ENCODE results near the gene RGCC. TPM values are rescaled to one million over a fixed set of nuclear protein-coding genes. Genes with fewer than 3 reads are reported as not detected.

RGCC gene
- total RNA-seq, 4 donors from 2014 or later, result 68.2 to 148 (median 98.6) TPM

GRCh38 chr13:41487222-41487621 is 29.9 kb downstream of the RGCC start:
- intact Hi-C loops (cut with DNase I; ENCODE audit: low total_unique reads), result no loop called here
- WGBS, 2 donors, result 85 to 100% methylated on average over 2 of the region's 2 CpGs
- TF ChIP-seq CTCF (IDR thresholded peaks at IDR 0.05) (no peak), POLR2A (IDR thresholded peaks at IDR 0.05) (no peak)
- no peak for DNase-seq (ENCODE audit: low spot score in 2 of 2)
- no peak overlapping the region for H3K4me3 ChIP-seq (ENCODE audit: low read depth, poor library complexity, severe bottlenecking)

GRCh38 chr13:41488124-41488523 is 30.8 kb downstream of the RGCC start:
- DNase-seq (ENCODE audit: low spot score in 2 of 2), result no peak
- no peak overlapping the region for H3K4me3 ChIP-seq (ENCODE audit: low read depth, poor library complexity, severe bottlenecking)
- intact Hi-C loops (cut with DNase I; ENCODE audit: low total_unique reads), result no loop called here
- TF ChIP-seq CTCF (IDR thresholded peaks at IDR 0.05) (no peak), POLR2A (IDR thresholded peaks at IDR 0.05) (no peak)
- WGBS, 2 donors, result 100% methylated on average over 2 of the region's 2 CpGs

- 87 to 92% methylated on average over 3 of the region's 3 CpGs for WGBS, 2 donors
- H3K4me3 ChIP-seq (ENCODE audit: low read depth, poor library complexity, severe bottlenecking), result no peak overlapping the region
- intact Hi-C loops (cut with DNase I; ENCODE audit: low total_unique reads), result no loop called here
- TF ChIP-seq POLR2A (IDR thresholded peaks at IDR 0.05) (no peak), CTCF (IDR thresholded peaks at IDR 0.05) (no peak)
- DNase-seq (ENCODE audit: low spot score in 2 of 2), result no peak
Measured at GRCh38 chr13:41490371-41491015, 33.1 kb downstream of the RGCC start.

- intact Hi-C loops (cut with DNase I; ENCODE audit: low total_unique reads), result no loop called here
- no peak for DNase-seq (ENCODE audit: low spot score in 2 of 2)
- H3K4me3 ChIP-seq (ENCODE audit: low read depth, poor library complexity, severe bottlenecking), result no peak overlapping the region
- no peak for TF ChIP-seq CTCF (IDR thresholded peaks at IDR 0.05)
- no peak for TF ChIP-seq POLR2A (IDR thresholded peaks at IDR 0.05)
Measured at GRCh38 chr13:41491436-41491835, 34.1 kb downstream of the RGCC start.

GRCh38 chr13:41492432-41493260 is 35.3 kb downstream of the RGCC start:
- H3K4me3 ChIP-seq (ENCODE audit: low read depth, poor library complexity, severe bottlenecking), result no peak overlapping the region
- intact Hi-C loops (cut with DNase I; ENCODE audit: low total_unique reads), result no loop called here
- WGBS, 2 donors, result 70 to 81% methylated on average over 4 of the region's 4 CpGs
- DNase-seq (ENCODE audit: low spot score in 2 of 2), result no peak
- TF ChIP-seq POLR2A (IDR thresholded peaks at IDR 0.05), result no peak
- no peak for TF ChIP-seq CTCF (IDR thresholded peaks at IDR 0.05)

Measured in lower leg skin (tissue), 4 donors.